Globus pallidus (tissue), 1 donor: Measurements from ENCODE around the gene TRAFD1.

Source experiments
- DNase-seq: peaks from one replicate; pipeline ENCODE4 v3.0.0-alpha.2; 2015; ENCODE audit warnings: low spot score

The TRAFD1 gene

GRCh38 chr12:112178796-112179195, 53.4 kb downstream of the TRAFD1 start:
- no peak for DNase-seq

- DNase-seq = no peak
These were observed 54.0 kb downstream of the TRAFD1 start for GRCh38 chr12:112179341-112179740.

GRCh38 chr12:112179916-112180315, 54.6 kb downstream of the TRAFD1 start:
- DNase-seq = no peak

- no peak for DNase-seq
These were observed 55.1 kb downstream of the TRAFD1 start for GRCh38 chr12:112180422-112180821.

GRCh38 chr12:112182499-112182898, 57.1 kb downstream of the TRAFD1 start:
- peak; percentile 99 for DNase-seq

GRCh38 chr12:112183141-112184021, 58.0 kb downstream of the TRAFD1 start:
- no peak for DNase-seq

- DNase-seq = no peak
These were observed 58.9 kb downstream of the TRAFD1 start for GRCh38 chr12:112184056-112184887.

GRCh38 chr12:112185093-112185923, 59.9 kb downstream of the TRAFD1 start:
- DNase-seq = peak; percentile 41

- no peak for DNase-seq
These were observed 62.9 kb downstream of the TRAFD1 start for GRCh38 chr12:112188130-112188830.

- no peak for DNase-seq
These were observed 65.1 kb downstream of the TRAFD1 start for GRCh38 chr12:112190231-112191025.

- no peak for DNase-seq
These were observed 65.8 kb downstream of the TRAFD1 start for GRCh38 chr12:112191201-112191600.

GRCh38 chr12:112191840-112192321, 66.5 kb downstream of the TRAFD1 start:
- DNase-seq = no peak

- no peak for DNase-seq
These were observed 67.1 kb downstream of the TRAFD1 start for GRCh38 chr12:112192475-112192874.

GRCh38 chr12:112194601-112195247, 69.4 kb downstream of the TRAFD1 start:
- DNase-seq = no peak

- no peak for DNase-seq
These were observed 71.0 kb downstream of the TRAFD1 start for GRCh38 chr12:112196196-112196875.

GRCh38 chr12:112198120-112198733, 72.9 kb downstream of the TRAFD1 start:
- peak; percentile 62 for DNase-seq

- no peak for DNase-seq
These were observed 73.8 kb downstream of the TRAFD1 start for GRCh38 chr12:112199136-112199535.
